DND-41 (cell line): ENCODE measurements around the gene LETM1.

ENCODE experiments used
- ATAC-seq: fragments of 200-7000 bp; cut with Tn5 transposase; 3 replicates; pipeline ENCODE4 v1.9.1; 2021; ENCODE audit warnings: low read depth; ENCODE audit not compliant: insufficient read depth
- DNase-seq: peaks from one replicate; pipeline ENCODE4 v3.0.0-alpha.2; 2020
- H2AFZ ChIP-seq: 2 replicates; pipeline ENCODE4 v1.6.0; 2012; ENCODE audit warnings: low read depth, low read length
- H3K27ac ChIP-seq: 2 replicates; pipeline ENCODE4 v1.5.1; 2012; ENCODE audit warnings: low read length, inconsistent platforms
- H3K27me3 ChIP-seq: fragments of 200-600 bp; sonication (generic); 2 replicates; pipeline ENCODE4 v1.6.0; 2012; ENCODE audit warnings: low read length, mild to moderate bottlenecking, inconsistent platforms; ENCODE audit not compliant: insufficient read depth, poor library complexity
- H3K36me3 ChIP-seq: 2 replicates; pipeline ENCODE4 v1.5.1; 2012; ENCODE audit warnings: low read length, inconsistent platforms; ENCODE audit not compliant: insufficient read depth
- H3K4me1 ChIP-seq: 2 replicates; pipeline ENCODE4 v1.5.1; 2012; ENCODE audit warnings: mild to moderate bottlenecking, low read length; ENCODE audit not compliant: insufficient read depth
- H3K4me2 ChIP-seq: 2 replicates; pipeline ENCODE4 v1.6.0; 2012; ENCODE audit warnings: mild to moderate bottlenecking, moderate library complexity, low read length, inconsistent platforms; ENCODE audit not compliant: insufficient read depth
- H3K4me3 ChIP-seq, 2 experiments: fragments of 200-600 bp in 1 of 2; shearing (Covaris generic) in 1 of 2; 2 replicates each; pipeline ENCODE4 v1.5.1; 2012 to 2016; ENCODE audit warnings: inconsistent platforms in 2 of 2, low read length in 2 of 2, mild to moderate bottlenecking in 2 of 2, low read depth in 1 of 2, moderate library complexity in 1 of 2
- H3K79me2 ChIP-seq: 2 replicates; pipeline ENCODE4 v1.6.0; 2012; ENCODE audit warnings: low read length, inconsistent platforms; ENCODE audit not compliant: insufficient read depth
- H3K9ac ChIP-seq: 2 replicates; pipeline ENCODE4 v1.6.0; 2012; ENCODE audit warnings: low read depth, mild to moderate bottlenecking, inconsistent platforms, low read length, moderate library complexity
- H3K9me3 ChIP-seq: 2 replicates; pipeline ENCODE4 v1.5.1; 2012; ENCODE audit warnings: low read length, moderate library complexity, mild to moderate bottlenecking, inconsistent platforms; ENCODE audit not compliant: insufficient read depth, severe bottlenecking
- H4K20me1 ChIP-seq: 2 replicates; pipeline ENCODE4 v1.6.0; 2012; ENCODE audit warnings: low read length; ENCODE audit not compliant: insufficient read depth
- CTCF ChIP-seq: IDR thresholded peaks from 2 replicates; pipeline ENCODE4 v1.5.1; 2012; ENCODE audit warnings: borderline replicate concordance, low read length, moderate library complexity, mild to moderate bottlenecking; ENCODE audit not compliant: poor library complexity, severe bottlenecking; ENCODE audit errors: extremely low read depth
- EZH2 ChIP-seq: IDR thresholded peaks from 3 replicates; pipeline ENCODE4 v1.6.1; 2012; ENCODE audit warnings: borderline replicate concordance, low read depth, mild to moderate bottlenecking, moderate library complexity, low read length, inconsistent platforms; ENCODE audit not compliant: severe bottlenecking

The LETM1 gene

GRCh38 chr4:1770245-1770644 lies 85.7 kb downstream of the LETM1 start:
- no peaks in the 10 kb centered on the region for H3K79me2 ChIP-seq
- H3K27ac ChIP-seq = no peak overlapping the region
- no peak for DNase-seq
- H3K9me3 ChIP-seq = no peaks in the 10 kb centered on the region
- TF ChIP-seq CTCF = no peak
- no peak for TF ChIP-seq EZH2
- no peak overlapping the region for H3K4me3 ChIP-seq
- no peak for ATAC-seq
- H3K9ac ChIP-seq = no peak overlapping the region
- H4K20me1 ChIP-seq = peaks cover 5% of the 10 kb centered on the region
- H3K27me3 ChIP-seq = no peaks in the 10 kb centered on the region
- H3K36me3 ChIP-seq = no peaks in the 10 kb centered on the region
- no peak overlapping the region for H3K4me2 ChIP-seq
- no peak overlapping the region for H2AFZ ChIP-seq
- H3K4me1 ChIP-seq = no peaks in the 10 kb centered on the region

- ATAC-seq (no peak), DNase-seq (no peak)
- Histone ChIP-seq H3K27ac (no peak overlapping the region), H2AFZ (no peak overlapping the region), H3K4me2 (no peak overlapping the region), H3K36me3 (no peaks in the 10 kb centered on the region), H3K4me1 (no peaks in the 10 kb centered on the region), H3K9ac (no peak overlapping the region), H3K9me3 (no peaks in the 10 kb centered on the region), H4K20me1 (peaks cover 4% of the 10 kb centered on the region), H3K79me2 (no peaks in the 10 kb centered on the region), H3K4me3 (no peak overlapping the region), H3K27me3 (no peaks in the 10 kb centered on the region)
- TF ChIP-seq EZH2 = no peak
Measured at GRCh38 chr4:1769692-1770091, 86.3 kb downstream of the LETM1 start.

- no peak overlapping the region for H3K4me3 ChIP-seq
- H3K9me3 ChIP-seq = no peaks in the 10 kb centered on the region
- no peak overlapping the region for H3K27ac ChIP-seq
- DNase-seq (no peak), ATAC-seq (no peak)
- H3K4me2 ChIP-seq = no peak overlapping the region
- TF ChIP-seq EZH2 = no peak
- TF ChIP-seq CTCF = no peak
- H3K36me3 ChIP-seq = no peaks in the 10 kb centered on the region
- H3K79me2 ChIP-seq = no peaks in the 10 kb centered on the region
- no peak overlapping the region for H3K9ac ChIP-seq
- no peaks in the 10 kb centered on the region; the same call in 1 of the 2 replicates for H4K20me1 ChIP-seq
- no peaks in the 10 kb centered on the region for H3K27me3 ChIP-seq
- H2AFZ ChIP-seq = no peak overlapping the region
- no peaks in the 10 kb centered on the region for H3K4me1 ChIP-seq
Measured at GRCh38 chr4:1768367-1769034, 87.5 kb downstream of the LETM1 start.

- Histone ChIP-seq H3K27ac (no peak overlapping the region), H3K4me3 (no peak overlapping the region), H3K9me3 (no peaks in the 10 kb centered on the region), H3K36me3 (no peaks in the 10 kb centered on the region), H3K4me2 (no peak overlapping the region), H2AFZ (no peak overlapping the region), H3K79me2 (no peaks in the 10 kb centered on the region), H3K4me1 (no peaks in the 10 kb centered on the region), H3K9ac (no peak overlapping the region), H3K27me3 (no peaks in the 10 kb centered on the region), H4K20me1 (no peaks in the 10 kb centered on the region; the same call in 1 of the 2 replicates)
- DNase-seq (no peak), ATAC-seq (no peak)
- TF ChIP-seq EZH2 (no peak), CTCF (peak; percentile 9)
Measured at GRCh38 chr4:1767770-1768366, 88.1 kb downstream of the LETM1 start.
